KOPT-K1 (cell line): Measurements from ENCODE around the gene NUTF2.
"Not testable (repeated sequence)": the region's sequence is repeated elsewhere in the genome, so short reads cannot be mapped to it uniquely, and the experiment has no call there.

Experiments used
- H3K27ac ChIP-seq: fragments of 200-600 bp; sonication (generic); 2 replicates; pipeline ENCODE4 v1.5.1; 2016; ENCODE audit warnings: antibody characterized with exemption, mild to moderate bottlenecking, low read depth, low read length; ENCODE audit not compliant: poor library complexity, severe bottlenecking
- H3K36me3 ChIP-seq: fragments of 200-600 bp; sonication (generic); 2 replicates; pipeline ENCODE4 v1.5.1; 2017; ENCODE audit warnings: antibody characterized with exemption, mild to moderate bottlenecking, low read length, moderate library complexity; ENCODE audit not compliant: insufficient read depth
- H3K9me3 ChIP-seq: fragments of 200-600 bp; sonication (generic); 2 replicates; pipeline ENCODE4 v1.5.1; 2017; ENCODE audit warnings: antibody characterized with exemption, low read length, mild to moderate bottlenecking; ENCODE audit not compliant: insufficient read depth, poor library complexity, severe bottlenecking

Gene NUTF2

DNA sequence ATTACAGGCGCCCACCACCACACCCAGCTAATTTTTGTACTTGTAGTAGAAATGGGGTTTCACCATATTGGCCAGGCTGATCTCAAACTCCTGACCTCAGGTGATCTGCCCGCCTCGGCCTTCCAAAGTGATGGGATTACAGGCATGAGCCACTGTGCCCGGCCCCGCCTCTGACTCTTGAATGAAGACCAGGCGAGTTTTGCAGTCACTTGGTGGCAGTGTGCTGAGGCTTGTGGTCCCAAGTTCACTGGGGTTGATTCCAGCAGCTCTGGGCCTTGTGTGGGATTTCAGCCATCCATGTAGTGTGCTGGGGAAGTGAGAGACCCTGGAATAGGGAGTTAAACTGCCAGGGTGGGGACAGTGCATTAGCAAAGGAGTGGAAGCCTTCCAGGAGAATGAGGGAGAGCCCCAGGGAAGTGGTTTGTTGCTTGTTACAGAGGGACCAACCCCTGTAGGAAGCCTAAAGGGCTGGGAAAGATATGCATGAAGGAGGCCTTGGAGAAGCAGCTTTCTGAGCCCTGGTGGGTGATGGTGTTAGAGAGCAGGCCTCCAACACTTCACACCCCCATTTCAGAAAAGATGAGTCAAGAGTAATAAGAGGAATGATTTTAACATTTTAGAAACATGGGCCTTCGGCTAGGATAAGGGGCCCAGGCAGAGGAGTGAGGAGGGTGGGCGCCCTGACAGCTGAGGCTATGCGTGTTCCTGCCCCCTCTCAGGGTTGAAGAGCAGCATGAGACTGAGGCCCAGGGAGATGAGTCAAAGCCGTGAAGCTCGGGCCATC, 60.9 kb downstream of the NUTF2 start:
- peaks cover 38% of the 10 kb centered on the region for H3K36me3 ChIP-seq
- H3K9me3 ChIP-seq: no peaks in the 10 kb centered on the region
- no peak overlapping the region for H3K27ac ChIP-seq

DNA sequence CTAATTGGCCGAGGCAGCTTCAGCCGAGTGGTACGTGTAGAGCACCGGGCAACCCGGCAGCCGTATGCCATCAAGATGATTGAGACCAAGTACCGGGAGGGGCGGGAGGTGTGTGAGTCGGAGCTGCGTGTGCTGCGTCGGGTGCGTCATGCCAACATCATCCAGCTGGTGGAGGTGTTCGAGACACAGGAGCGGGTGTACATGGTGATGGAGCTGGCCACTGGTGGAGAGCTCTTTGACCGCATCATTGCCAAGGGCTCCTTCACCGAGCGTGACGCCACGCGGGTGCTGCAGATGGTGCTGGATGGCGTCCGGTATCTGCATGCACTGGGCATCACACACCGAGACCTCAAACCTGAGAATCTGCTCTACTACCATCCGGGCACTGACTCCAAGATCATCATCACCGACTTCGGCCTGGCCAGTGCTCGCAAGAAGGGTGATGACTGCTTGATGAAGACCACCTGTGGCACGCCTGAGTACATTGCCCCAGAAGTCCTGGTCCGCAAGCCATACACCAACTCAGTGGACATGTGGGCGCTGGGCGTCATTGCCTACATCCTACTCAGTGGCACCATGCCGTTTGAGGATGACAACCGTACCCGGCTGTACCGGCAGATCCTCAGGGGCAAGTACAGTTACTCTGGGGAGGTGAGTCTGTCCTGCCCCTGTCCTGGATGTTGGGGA, 62.5 kb downstream of the NUTF2 start:
- H3K27ac ChIP-seq: no peak overlapping the region
- no peaks in the 10 kb centered on the region for H3K9me3 ChIP-seq
- peaks cover 34% of the 10 kb centered on the region for H3K36me3 ChIP-seq

DNA sequence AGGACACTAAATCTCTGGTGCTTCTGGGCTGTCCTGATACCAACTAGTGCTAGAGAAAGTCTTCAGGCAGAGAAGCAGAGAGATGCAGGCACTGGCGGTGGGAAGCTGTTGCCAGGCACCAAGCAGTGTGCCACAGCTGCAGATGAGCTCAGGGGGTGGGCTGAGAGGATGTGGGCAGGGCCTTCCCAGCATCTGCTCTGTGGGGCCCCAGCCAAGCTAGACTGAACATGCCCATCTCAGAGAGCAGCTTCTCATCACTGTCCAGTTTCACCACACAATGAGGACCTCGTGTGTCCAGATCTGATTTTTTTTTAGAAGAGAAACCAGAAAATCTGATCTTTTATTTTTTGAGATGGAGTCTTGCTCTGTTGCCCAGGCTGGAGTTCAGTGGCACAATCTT, 63.4 kb downstream of the NUTF2 start:
- peaks cover 34% of the 10 kb centered on the region for H3K36me3 ChIP-seq
- no peaks in the 10 kb centered on the region for H3K9me3 ChIP-seq
- peak overlapping the region; percentile 8 for H3K27ac ChIP-seq

GRCh38 chr16:67914758-67915495, 68.2 kb downstream of the NUTF2 start:
- no peak overlapping the region for H3K27ac ChIP-seq
- H3K9me3 ChIP-seq: no peaks in the 10 kb centered on the region
- peaks cover 36% of the 10 kb centered on the region for H3K36me3 ChIP-seq

GRCh38 chr16:67915496-67915769, 68.7 kb downstream of the NUTF2 start:
- H3K27ac ChIP-seq, H3K9me3 ChIP-seq: not testable (repeated sequence)
- H3K36me3 ChIP-seq: peaks cover 36% of the 10 kb centered on the region

GRCh38 chr16:67915831-67916723, 69.3 kb downstream of the NUTF2 start:
- Histone ChIP-seq H3K27ac (no peak overlapping the region), H3K9me3 (no peaks in the 10 kb centered on the region), H3K36me3 (peaks cover 31% of the 10 kb centered on the region)

GRCh38 chr16:67917140-67917851, 70.6 kb downstream of the NUTF2 start:
- Histone ChIP-seq H3K27ac (no peak overlapping the region), H3K36me3 (peaks cover 25% of the 10 kb centered on the region), H3K9me3 (no peaks in the 10 kb centered on the region)

DNA sequence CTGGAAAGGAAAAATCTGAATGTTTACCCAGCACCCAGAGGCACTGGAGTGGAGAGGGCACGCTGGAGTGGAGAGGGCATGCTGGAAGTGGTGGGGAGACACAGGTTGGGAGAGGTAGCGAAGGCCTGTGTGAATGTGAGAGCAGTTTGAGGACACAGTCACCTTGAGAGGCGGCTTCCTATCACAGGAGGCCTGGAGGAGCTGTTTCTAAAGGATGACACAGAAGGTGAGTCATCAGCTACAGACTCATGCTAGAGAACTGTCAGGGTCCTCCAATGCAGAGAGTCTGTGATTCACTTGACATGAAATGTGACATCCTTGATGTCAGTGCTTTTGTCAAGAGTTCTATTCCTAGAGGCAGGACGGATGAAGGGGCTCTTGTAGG, 71.1 kb downstream of the NUTF2 start:
- Histone ChIP-seq H3K36me3 (peaks cover 30% of the 10 kb centered on the region), H3K9me3 (no peaks in the 10 kb centered on the region), H3K27ac (no peak overlapping the region)

DNA sequence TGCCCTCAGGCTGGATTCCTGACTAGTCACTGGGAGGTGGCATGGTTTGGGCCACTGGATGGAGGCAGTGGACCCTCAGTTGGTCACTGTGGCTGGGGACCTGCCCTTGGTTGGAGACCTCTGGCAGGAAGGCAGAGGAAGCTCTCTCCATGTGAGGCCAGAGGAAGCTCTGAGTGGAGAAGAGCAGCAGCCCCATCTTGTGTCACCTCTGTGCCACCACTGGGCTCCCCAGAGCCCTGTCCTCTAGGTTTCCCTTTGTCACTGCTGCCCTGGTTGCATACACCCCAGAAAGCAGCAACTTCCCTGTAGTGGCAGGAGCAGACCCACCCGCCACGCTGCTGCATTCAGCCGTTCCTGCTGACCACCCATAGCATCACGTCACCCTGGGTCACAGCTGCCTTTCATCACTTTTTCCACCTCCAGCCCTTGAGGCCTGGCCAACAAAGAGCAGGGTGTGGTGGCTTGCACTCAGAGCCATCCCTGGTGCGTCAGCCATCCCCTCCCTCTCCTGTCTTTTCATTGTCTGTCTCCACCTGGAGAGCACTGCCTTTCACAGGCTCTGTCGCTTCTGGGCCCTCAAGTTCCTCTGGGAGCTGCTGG, 73.0 kb downstream of the NUTF2 start:
- H3K9me3 ChIP-seq: no peaks in the 10 kb centered on the region
- no peak overlapping the region for H3K27ac ChIP-seq
- peaks cover 41% of the 10 kb centered on the region for H3K36me3 ChIP-seq
